Measurements from ENCODE around the gene CNTLN.
"Not testable (repeated sequence)": the region's sequence is repeated elsewhere in the genome, so short reads cannot be mapped to it uniquely, and the experiment has no call there.

Gene CNTLN

DNA sequence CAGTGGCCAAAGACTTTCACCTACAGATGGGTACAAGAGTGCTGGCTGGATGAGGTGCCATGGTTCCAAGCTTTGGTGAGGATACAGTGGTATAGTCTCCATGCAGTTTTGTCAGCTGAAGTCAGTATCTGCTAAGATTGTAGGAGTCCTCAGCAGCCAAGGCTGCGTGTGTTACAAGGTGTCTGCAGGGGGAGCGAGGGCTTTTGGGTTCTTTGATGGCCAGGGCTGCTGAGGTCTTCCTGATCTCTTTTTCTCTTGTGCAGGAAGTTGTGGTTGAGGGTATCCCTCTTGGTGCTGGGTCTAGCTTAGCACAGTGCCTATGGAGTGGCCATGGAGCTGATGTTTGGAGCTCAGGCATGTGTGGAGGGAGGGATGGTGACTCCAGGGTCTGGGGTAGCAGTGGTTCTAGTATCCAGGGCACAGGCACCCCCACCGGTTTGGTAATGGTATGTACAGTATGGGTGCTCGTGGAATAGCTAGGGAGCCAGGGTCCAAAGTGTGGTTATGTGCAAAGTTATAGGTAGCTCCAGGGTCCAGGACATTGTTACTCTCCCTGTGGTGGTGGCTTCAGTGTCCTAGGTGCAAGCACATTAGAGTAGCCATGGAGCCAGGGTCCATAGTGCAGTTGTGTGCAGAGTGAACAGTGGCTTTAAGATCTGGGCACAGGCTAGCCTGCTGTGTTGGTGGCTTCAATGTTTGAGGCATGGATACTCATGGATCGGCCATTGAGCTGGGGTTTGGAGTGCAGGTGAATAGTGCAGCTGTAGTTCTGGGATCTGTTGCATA, 36.7 kb downstream of the CNTLN start:
- no peak for DNase-seq (ENCODE audit: low read depth)

DNA sequence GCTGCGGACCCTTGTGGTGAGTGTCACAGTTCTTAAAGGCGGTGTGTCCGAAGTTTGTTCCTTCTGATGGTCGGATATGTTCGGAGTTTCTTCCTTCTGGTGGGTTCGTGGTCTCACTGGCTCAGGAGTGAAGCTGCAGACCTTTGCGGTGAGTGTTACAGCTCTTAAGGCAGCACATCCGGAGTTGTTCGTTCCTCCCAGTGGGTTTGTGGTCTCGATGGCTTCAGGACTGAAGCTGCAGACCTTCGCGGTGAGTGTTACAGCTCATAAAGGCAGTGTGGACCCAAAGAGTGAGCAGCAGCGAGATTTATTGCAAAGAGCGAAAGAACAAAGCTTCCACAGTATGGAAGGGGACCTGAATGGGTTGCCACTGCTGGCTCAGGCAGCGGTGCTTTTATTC, 42.7 kb downstream of the CNTLN start:
- DNase-seq (ENCODE audit: low read depth), result not testable (repeated sequence)

GRCh38 chr9:17185481-17186029, 50.7 kb downstream of the CNTLN start:
- no peak for DNase-seq (ENCODE audit: low read depth)

DNA sequence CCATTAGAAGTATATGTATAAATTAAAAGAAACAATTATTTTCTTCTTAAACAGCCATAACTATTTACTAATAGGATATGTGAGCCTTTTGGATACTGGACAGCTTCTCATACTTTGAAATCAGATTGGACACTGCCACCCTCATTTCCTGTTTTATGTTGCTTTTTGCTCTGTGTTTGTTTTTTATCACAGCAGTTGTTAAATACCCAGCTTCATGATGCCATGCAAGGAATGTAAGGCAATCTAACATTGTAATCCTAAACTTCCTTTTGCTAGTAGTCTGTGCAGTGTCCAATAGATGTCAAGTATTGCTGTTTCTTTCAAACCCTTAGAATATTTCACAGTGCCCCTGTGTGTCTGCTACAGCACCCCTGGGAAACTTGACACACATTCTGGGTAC, 56.2 kb downstream of the CNTLN start:
- peak; percentile 54 for DNase-seq (ENCODE audit: low read depth)

GRCh38 chr9:17204611-17205152, 69.8 kb downstream of the CNTLN start:
- no peak for DNase-seq (ENCODE audit: low read depth)

DNA sequence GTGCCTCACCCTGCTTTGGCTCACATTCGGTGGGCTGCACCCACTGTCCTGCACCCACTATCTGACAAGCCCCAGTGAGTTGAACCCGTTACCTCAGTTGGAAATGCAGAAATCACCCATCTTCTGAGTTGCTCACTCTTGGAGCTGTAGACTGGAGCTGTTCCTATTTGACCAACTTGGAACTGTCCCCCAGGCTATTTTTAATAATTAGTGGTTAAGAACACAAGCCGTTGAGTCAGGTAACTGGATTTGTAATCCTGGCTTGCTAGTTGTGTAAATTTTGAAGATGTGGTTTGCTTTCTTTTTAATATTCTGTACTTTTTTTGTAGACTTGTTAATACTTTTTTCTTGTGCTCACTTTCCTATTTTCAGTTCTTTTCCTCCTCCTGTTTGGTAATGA, 81.2 kb downstream of the CNTLN start:
- DNase-seq (ENCODE audit: low read depth), result peak; percentile 38

GRCh38 chr9:17216646-17217045, 81.8 kb downstream of the CNTLN start:
- no peak for DNase-seq (ENCODE audit: low read depth)

- no peak for DNase-seq (ENCODE audit: low read depth)
These were observed 82.4 kb downstream of the CNTLN start for GRCh38 chr9:17217272-17217671.

GRCh38 chr9:17219261-17219660, 84.4 kb downstream of the CNTLN start:
- DNase-seq (ENCODE audit: low read depth), result no peak

- DNase-seq (ENCODE audit: low read depth), result no peak
These were observed 88.1 kb downstream of the CNTLN start for GRCh38 chr9:17222932-17223331.

DNA sequence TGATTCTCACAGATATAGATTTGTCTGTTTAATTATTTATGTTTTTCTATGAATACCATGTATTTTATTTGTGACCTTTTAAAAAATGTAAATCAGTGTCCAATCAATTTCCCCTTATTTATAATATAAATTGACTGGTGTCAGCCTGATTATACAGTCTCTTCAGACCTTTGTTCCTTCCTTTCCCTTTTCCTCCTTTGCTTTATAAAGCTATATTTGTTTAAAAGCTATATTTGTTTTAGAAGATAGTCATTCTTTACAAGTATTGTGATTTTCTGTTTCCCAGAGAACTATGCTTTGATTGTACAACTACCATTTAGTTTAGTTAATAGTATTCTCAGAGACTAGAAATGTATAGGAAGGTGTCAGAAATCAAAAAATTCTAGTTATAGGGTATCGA, 90.6 kb downstream of the CNTLN start:
- no peak for DNase-seq (ENCODE audit: low read depth)

DNA sequence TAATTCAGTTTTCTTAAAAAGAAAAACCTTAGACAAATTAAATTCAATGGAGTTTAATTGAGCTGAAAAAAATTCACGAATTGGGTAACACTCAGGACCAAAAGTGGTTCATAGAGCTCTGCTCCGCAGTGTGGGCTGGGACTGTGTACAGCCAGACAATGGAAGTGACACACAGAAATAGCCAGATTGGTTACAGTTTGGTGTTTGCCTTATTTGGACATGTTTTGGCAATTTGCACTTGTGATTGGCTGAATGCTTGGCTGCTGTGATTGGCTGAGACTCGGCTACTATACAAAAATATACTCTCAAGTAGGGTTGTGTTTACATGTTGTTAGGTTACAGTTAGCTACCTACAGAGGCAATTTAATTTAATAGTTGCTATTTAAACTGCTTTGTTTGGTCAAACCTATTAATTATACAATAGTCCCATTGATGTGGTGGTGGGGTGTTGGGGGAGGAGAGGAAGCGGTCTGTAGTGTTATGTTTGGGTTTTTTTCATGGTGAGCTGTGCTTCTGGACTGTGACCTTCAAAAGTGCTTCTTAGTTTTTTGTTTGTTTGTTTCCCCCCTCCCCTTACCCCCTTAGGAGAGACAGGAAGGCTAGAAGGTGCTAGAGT, 95.2 kb downstream of the CNTLN start:
- DNase-seq (ENCODE audit: low read depth), result no peak

GRCh38 chr9:17230646-17231045, 95.8 kb downstream of the CNTLN start:
- DNase-seq (ENCODE audit: low read depth), result no peak

- no peak for DNase-seq (ENCODE audit: low read depth)
These were observed 101.3 kb downstream of the CNTLN start for GRCh38 chr9:17236147-17236546.

- DNase-seq (ENCODE audit: low read depth), result no peak
These were observed 111.9 kb downstream of the CNTLN start for GRCh38 chr9:17246770-17247169.

- DNase-seq (ENCODE audit: low read depth), result no peak
These were observed 116.3 kb downstream of the CNTLN start for GRCh38 chr9:17251100-17251499.

- not testable (repeated sequence) for DNase-seq (ENCODE audit: low read depth)
These were observed 133.8 kb downstream of the CNTLN start for GRCh38 chr9:17268531-17269188.

GRCh38 chr9:17269799-17270198, 135.0 kb downstream of the CNTLN start:
- DNase-seq (ENCODE audit: low read depth), result no peak

DNA sequence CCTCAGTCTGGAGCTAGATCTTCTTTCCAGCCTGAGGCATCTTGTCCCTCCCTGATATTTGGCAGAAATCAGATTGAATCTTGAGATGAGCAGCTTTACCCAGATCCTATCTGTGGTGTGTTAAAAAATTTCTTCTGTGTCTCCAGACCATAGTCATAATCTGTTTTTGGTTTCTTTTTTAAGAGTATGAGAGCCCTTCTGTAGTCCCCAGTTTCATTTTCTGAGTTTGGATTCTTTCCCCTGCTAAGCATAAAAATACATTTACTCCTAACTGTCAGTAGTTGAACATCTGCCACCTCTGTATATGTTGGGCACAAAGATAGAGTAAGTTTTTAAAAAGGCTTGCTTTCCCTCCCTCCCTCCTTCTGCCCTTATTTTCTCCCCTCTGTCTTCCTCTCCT, 137.7 kb downstream of the CNTLN start:
- DNase-seq (ENCODE audit: low read depth), result no peak

DNA sequence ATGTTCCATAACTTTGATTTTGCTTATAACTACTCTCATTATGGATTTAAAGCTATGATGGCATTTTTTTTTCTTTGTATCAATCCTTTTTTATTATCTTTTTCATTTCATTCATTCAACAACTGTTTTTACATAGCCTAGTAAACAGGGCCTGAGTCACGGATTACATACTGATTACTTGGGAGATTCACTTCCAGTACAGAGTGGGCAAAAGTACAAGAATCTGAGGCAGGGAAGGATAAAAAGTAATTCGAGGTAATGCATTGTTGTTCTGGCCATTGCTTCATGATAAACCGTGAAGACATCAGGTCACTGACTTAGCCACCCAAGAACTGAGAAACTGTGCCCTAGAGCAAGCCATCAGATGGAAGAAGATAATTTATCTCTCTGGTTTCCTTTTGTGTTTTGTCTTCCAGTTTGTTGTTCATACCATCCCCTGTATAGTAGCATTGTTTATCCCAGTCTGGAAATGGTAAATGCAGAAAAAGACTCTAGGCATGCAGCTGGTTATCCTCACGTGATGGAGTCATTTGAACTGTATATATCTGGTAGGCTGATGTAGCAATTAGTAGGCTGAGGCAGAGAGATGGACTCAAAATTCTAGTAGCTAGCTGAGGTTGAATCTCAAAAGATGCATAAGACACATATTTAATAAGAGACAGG, 145.6 kb downstream of the CNTLN start:
- peak; percentile 51 for DNase-seq (ENCODE audit: low read depth)

- DNase-seq (ENCODE audit: low read depth), result not testable (repeated sequence)
These were observed 155.8 kb downstream of the CNTLN start for GRCh38 chr9:17290673-17291072.

DNA sequence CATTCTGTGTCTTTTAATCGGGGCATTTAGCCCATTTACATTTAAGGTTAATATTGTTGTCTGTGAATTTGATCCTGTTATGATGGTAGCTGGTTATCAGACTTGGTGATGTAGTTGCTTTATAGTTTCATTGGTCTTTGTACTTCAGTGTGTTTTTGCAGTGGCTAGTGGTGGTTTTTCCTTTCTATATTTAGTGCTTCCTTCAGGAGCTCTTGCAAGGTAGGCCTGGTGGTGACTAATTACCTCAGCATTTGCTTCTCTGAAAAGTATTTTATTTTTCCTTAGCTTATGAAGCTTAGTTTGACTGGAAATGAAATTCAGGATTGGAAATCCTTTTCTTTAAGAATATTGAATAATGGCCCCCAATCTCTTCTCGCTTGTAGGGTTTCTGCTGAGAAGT, 156.9 kb downstream of the CNTLN start:
- DNase-seq (ENCODE audit: low read depth), result no peak

All from fibroblast of gingiva (primary cell).